Tibial artery (tissue), 4 donors: ENCODE data around the gene FAXC.
A peak's percentile ranks its signal among the peaks of the same experiment; 100 is the strongest.

Source experiments
- DNase-seq, 2 donors: peaks; one replicate each; pipeline ENCODE4 v3.0.0-alpha.2; 2019
- H3K27ac ChIP-seq, 2 donors: fragments of 200-600 bp; sonication (generic) in 1 of 2; 1 replicate in 1 of 2; 2 replicates in 1 of 2; pipeline ENCODE4 v1.5.1; 2018 to 2019; ENCODE audit warnings: mild to moderate bottlenecking in 1 of 2
- H3K27me3 ChIP-seq, 2 donors: fragments of 200-600 bp; sonication (generic) in 1 of 2; one replicate each; pipeline versions ENCODE4 v1.5.1 to v1.6.0; 2016 to 2019
- H3K36me3 ChIP-seq, 3 donors: fragments of 200-600 bp; sonication (generic) in 2 of 3; one replicate each; pipeline ENCODE4 v1.5.1; 2016 to 2019; ENCODE audit warnings: mild to moderate bottlenecking in 2 of 3
- H3K4me1 ChIP-seq, 4 donors: fragments of 200-600 bp; sonication (generic) in 2 of 4; 1 replicate in 3 of 4; 2 replicates in 1 of 4; pipeline ENCODE4 v1.5.1; 2016 to 2019
- H3K4me3 ChIP-seq, 2 donors: fragments of 200-600 bp; sonication (generic) in 1 of 2; 1 replicate in 1 of 2; 2 replicates in 1 of 2; pipeline ENCODE4 v1.5.1; 2018 to 2019; ENCODE audit warnings: mild to moderate bottlenecking in 2 of 2
- H3K9me3 ChIP-seq, 3 donors: fragments of 200-600 bp; sonication (generic) in 1 of 3; one replicate each; pipeline ENCODE4 v1.5.1; 2016 to 2019
- intact Hi-C: fragments of 100-400 bp; cut with DNase I; formaldehyde crosslinking; loops from one replicate; pipeline ENCODE4 v1.15.0; 2023; ENCODE audit warnings: low total_unique reads
- TF ChIP-seq, protein P1 (sequence below), 2 experiments: fragments of 200-600 bp in 1 of 2; fragments of 450-650 bp in 1 of 2; IDR thresholded peaks; one replicate each; pipeline ENCODE4 v1.5.1; 2017 to 2019; ENCODE audit warnings: antibody characterized with exemption in 2 of 2, mild to moderate bottlenecking in 1 of 2, moderate library complexity in 1 of 2

FAXC gene

DNA sequence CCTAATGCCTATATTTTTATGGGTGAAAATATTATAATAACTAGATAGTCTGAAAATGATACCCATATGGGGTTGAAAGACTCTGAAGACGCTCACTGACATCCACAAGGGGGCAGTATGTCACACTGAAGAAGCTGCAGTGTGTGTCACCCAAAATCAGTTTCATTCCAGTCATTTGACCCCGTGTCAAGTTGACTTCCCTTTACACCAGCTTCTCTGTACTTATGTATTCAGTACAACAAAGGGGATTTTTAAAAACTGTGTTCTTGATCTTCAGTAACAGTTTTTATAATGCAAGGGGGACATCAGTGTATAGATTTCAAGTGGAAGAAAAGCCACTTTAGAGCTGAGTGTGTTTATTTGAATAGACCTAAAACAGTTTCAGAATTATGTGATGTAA lies 19.3 kb downstream of the FAXC start:
- Histone ChIP-seq H3K27ac (no peak overlapping the region), H3K4me3 (no peak overlapping the region), H3K4me1 (no peaks in the 10 kb centered on the region), H3K36me3 (peaks cover 0 to 4% (median 0%) of the 10 kb centered on the region in 3 donors), H3K27me3 (no peaks in the 10 kb centered on the region), H3K9me3 (no peaks in the 10 kb centered on the region)
- intact Hi-C loops: loop anchor here (5.0 kb wide), 1 partner anchor 62 kb away; the partner anchor contains the start of gene COQ3
- TF ChIP-seq, protein P1, sequence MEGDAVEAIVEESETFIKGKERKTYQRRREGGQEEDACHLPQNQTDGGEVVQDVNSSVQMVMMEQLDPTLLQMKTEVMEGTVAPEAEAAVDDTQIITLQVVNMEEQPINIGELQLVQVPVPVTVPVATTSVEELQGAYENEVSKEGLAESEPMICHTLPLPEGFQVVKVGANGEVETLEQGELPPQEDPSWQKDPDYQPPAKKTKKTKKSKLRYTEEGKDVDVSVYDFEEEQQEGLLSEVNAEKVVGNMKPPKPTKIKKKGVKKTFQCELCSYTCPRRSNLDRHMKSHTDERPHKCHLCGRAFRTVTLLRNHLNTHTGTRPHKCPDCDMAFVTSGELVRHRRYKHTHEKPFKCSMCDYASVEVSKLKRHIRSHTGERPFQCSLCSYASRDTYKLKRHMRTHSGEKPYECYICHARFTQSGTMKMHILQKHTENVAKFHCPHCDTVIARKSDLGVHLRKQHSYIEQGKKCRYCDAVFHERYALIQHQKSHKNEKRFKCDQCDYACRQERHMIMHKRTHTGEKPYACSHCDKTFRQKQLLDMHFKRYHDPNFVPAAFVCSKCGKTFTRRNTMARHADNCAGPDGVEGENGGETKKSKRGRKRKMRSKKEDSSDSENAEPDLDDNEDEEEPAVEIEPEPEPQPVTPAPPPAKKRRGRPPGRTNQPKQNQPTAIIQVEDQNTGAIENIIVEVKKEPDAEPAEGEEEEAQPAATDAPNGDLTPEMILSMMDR (IDR thresholded peaks at IDR 0.05): peak; percentile 39 to 61
- DNase-seq: peak in 1 of 2 donors; percentile 44

DNA sequence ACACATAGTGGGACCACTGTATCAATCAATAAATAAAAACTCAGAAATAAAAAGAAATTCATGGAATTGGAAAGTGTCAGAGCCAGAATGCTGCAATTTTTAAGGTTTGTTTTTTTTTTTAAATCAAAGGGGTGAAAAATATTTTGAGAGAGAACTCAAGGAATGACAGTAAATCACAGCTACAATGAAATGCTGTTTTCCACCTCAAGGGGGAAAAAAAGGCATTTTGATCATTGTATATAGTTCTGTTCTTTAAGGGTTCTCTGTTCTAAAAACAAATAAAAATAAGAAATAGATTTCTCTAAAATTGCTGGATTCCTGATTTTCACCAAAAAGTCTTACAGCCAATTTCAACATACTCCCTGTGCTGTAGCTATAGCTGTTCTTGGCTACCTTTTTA lies 24.5 kb downstream of the FAXC start:
- Histone ChIP-seq H3K4me3 (no peak overlapping the region), H3K4me1 (no peaks in the 10 kb centered on the region), H3K27ac (no peak overlapping the region), H3K9me3 (no peaks in the 10 kb centered on the region), H3K27me3 (no peaks in the 10 kb centered on the region), H3K36me3 (peaks cover 5 to 26% (median 8%) of the 10 kb centered on the region in 3 donors)
- intact Hi-C loops: no loop called here
- DNase-seq: no peak
- TF ChIP-seq, protein P1 (IDR thresholded peaks at IDR 0.05): no peak

DNA sequence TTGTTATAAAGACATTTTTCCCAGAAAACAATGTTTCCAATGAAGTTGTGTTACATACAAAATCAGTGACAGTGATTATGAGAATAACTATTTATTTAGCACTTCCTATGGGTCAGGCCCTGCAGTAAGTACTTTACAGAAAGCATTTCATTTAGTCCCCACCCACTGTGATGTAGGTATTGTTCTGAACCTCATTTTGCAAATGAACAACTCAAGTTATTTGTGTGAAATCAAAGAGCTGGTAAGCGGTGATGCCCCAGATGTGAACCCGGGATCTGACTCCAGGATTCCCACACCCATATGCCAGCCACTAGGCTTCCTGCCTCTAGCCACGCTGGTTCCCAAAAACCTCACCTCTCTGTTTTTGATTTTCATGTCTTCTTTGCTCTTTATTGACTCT lies 30.9 kb downstream of the FAXC start:
- intact Hi-C loops: no loop called here
- DNase-seq: no peak
- Histone ChIP-seq H3K4me1 (no peaks in the 10 kb centered on the region), H3K36me3 (peaks cover 5 to 16% (median 8%) of the 10 kb centered on the region in 3 donors), H3K9me3 (no peaks in the 10 kb centered on the region), H3K4me3 (no peak overlapping the region), H3K27me3 (no peaks in the 10 kb centered on the region), H3K27ac (no peak overlapping the region)
- TF ChIP-seq, protein P1 (IDR thresholded peaks at IDR 0.05): no peak

DNA sequence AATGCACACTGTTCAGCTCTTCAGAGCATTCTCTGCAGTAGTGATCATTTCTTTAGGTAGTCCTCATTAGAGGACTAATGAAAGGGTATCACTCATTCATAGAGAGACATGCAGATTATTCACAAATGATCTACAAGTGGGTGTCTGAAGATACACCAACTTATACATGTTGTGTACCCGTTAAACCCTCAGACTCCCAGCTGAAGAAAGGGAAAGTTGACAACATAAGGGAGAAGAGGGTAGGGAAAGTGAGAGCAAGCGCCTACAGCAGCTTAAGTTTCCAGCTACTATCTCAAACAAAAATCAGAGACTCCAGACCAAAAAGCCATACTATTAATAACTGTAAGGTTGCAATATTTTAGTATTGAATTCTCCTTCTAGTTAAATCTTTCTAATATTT lies 37.1 kb downstream of the FAXC start:
- DNase-seq: no peak
- Histone ChIP-seq H3K36me3 (peaks cover 0 to 18% (median 0%) of the 10 kb centered on the region in 3 donors), H3K4me1 (no peaks in the 10 kb centered on the region), H3K27me3 (no peaks in the 10 kb centered on the region), H3K4me3 (no peak overlapping the region), H3K9me3 (no peaks in the 10 kb centered on the region), H3K27ac (no peak overlapping the region)
- TF ChIP-seq, protein P1 (IDR thresholded peaks at IDR 0.05): no peak
- intact Hi-C loops: no loop called here

DNA sequence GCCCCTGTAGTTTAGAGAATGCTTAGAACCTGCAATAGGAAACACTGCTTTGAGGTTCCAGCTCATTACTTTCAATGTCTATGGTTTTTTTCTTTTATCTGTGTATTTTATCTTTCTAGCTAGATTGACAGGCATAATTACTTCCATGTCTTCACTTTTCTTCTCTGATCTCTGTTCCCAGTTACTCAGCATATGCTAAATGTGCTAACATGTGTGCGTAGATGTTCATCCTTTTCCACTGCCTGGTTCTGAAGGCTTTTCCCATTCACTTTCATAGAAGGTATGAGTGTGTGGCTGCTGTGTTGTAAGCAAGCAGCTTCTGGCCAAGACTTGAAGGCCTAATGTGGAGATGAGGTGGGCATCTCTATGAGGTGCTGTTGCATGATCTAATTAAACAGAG lies 38.9 kb downstream of the FAXC start:
- no peak overlapping the region for H3K4me3 ChIP-seq
- H3K9me3 ChIP-seq: no peaks in the 10 kb centered on the region
- H3K27ac ChIP-seq: no peak overlapping the region
- H3K36me3 ChIP-seq: peaks cover 0 to 19% (median 0%) of the 10 kb centered on the region in 3 donors
- no peaks in the 10 kb centered on the region for H3K27me3 ChIP-seq
- H3K4me1 ChIP-seq: no peaks in the 10 kb centered on the region
- TF ChIP-seq, protein P1 (IDR thresholded peaks at IDR 0.05): no peak
- no peak for DNase-seq
- intact Hi-C loops: no loop called here

DNA sequence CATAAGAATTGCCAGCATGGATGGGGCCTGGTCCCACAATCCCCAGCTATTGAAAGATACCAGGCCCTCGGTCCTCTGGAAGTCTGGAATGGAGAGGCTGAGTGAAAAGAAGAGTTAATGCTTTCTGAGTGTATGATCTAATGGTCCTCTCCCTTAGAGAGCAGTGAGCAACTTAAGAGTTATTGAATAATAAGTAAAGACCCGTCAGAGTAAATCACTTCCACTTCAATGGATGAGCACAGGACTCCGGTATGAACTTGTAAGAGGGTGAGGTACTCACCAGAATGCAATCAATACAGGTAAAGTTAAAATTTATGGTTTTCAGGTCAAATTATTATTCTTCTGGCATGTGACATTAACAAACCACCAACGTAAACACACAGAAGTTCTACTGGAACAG lies 39.9 kb downstream of the FAXC start:
- Histone ChIP-seq H3K27ac (no peak overlapping the region), H3K9me3 (no peaks in the 10 kb centered on the region), H3K4me3 (no peak overlapping the region), H3K27me3 (no peaks in the 10 kb centered on the region), H3K36me3 (peaks cover 0 to 26% (median 0%) of the 10 kb centered on the region in 3 donors), H3K4me1 (no peaks in the 10 kb centered on the region)
- TF ChIP-seq, protein P1 (IDR thresholded peaks at IDR 0.05): no peak
- no peak for DNase-seq
- intact Hi-C loops: no loop called here
